GM21515 (cell line): ENCODE results near the gene FUT1.

Source experiments
- ATAC-seq: cut with Tn5 transposase; IDR thresholded peaks from one replicate; pipeline ENCODE4 v1.9.1; 2021; ENCODE audit not compliant: unreplicated experiment

Gene FUT1

GRCh38 chr19:48741129-48741999 lies 11.1 kb downstream of the FUT1 start:
- ATAC-seq: no peak

GRCh38 chr19:48740164-48740972 lies 12.1 kb downstream of the FUT1 start, which contains the start of gene RASIP1:
RASIP1 (minus strand) TSS chr19:48740610; CDS start chr19:48740282, 328 bp downstream.
- no peak for ATAC-seq

GRCh38 chr19:48739404-48740163 lies 12.9 kb downstream of the FUT1 start:
- no peak for ATAC-seq

- ATAC-seq: peak; percentile 75
Observed at GRCh38 chr19:48738557-48739403, 13.7 kb downstream of the FUT1 start.

GRCh38 chr19:48737360-48737998 lies 15.0 kb downstream of the FUT1 start:
- ATAC-seq: no peak

- no peak for ATAC-seq
Observed at GRCh38 chr19:48735031-48735615, 17.3 kb downstream of the FUT1 start.

GRCh38 chr19:48734625-48735024 lies 17.8 kb downstream of the FUT1 start:
- ATAC-seq: no peak

GRCh38 chr19:48731452-48731851 lies 21.0 kb downstream of the FUT1 start:
- ATAC-seq: no peak

GRCh38 chr19:48728911-48729664 lies 23.4 kb downstream of the FUT1 start:
- no peak for ATAC-seq

- no peak for ATAC-seq
Observed at GRCh38 chr19:48726556-48726955, 25.9 kb downstream of the FUT1 start.

GRCh38 chr19:48724796-48725753 lies 27.4 kb downstream of the FUT1 start:
- no peak for ATAC-seq

- ATAC-seq: no peak
Observed at GRCh38 chr19:48722196-48722708, 30.2 kb downstream of the FUT1 start.

- ATAC-seq: peak; percentile 74
Observed at GRCh38 chr19:48720613-48721296, 31.7 kb downstream of the FUT1 start.

GRCh38 chr19:48720251-48720612 lies 32.2 kb downstream of the FUT1 start:
- ATAC-seq: no peak

GRCh38 chr19:48719263-48720171 lies 32.9 kb downstream of the FUT1 start, which contains the start of gene MAMSTR:
MAMSTR (minus strand) TSS chr19:48719725; CDS start chr19:48719031, 694 bp downstream.
- no peak for ATAC-seq
